ENCODE data around the gene BORCS5.
"Not testable (repeated sequence)": the region's sequence is repeated elsewhere in the genome, so short reads cannot be mapped to it uniquely, and the experiment has no call there.

The BORCS5 gene

GRCh38 chr12:12397184-12397583, 40.3 kb downstream of the BORCS5 start:
- DNase-seq: no peak

GRCh38 chr12:12398026-12398859, 41.4 kb downstream of the BORCS5 start:
- no peak for DNase-seq

GRCh38 chr12:12399161-12399560, 42.3 kb downstream of the BORCS5 start:
- no peak for DNase-seq

- no peak for DNase-seq
Measured at GRCh38 chr12:12399776-12400305, 43.0 kb downstream of the BORCS5 start.

GRCh38 chr12:12400793-12401192, 43.9 kb downstream of the BORCS5 start:
- no peak for DNase-seq

GRCh38 chr12:12403264-12404248, 46.7 kb downstream of the BORCS5 start:
- DNase-seq: no peak

GRCh38 chr12:12404297-12404696, 47.4 kb downstream of the BORCS5 start:
- DNase-seq: no peak

GRCh38 chr12:12405882-12406281, 49.0 kb downstream of the BORCS5 start:
- DNase-seq: no peak

- no peak for DNase-seq
Measured at GRCh38 chr12:12406762-12407161, 49.9 kb downstream of the BORCS5 start.

- DNase-seq: no peak
Measured at GRCh38 chr12:12408265-12408690, 51.4 kb downstream of the BORCS5 start.

GRCh38 chr12:12409337-12409736, 52.5 kb downstream of the BORCS5 start:
- not testable (repeated sequence) for DNase-seq

- DNase-seq: no peak
Measured at GRCh38 chr12:12415886-12416285, 59.0 kb downstream of the BORCS5 start.

GRCh38 chr12:12419165-12419564, 62.3 kb downstream of the BORCS5 start:
- DNase-seq: not testable (repeated sequence)

- no peak for DNase-seq
Measured at GRCh38 chr12:12423367-12423766, 66.5 kb downstream of the BORCS5 start.

- DNase-seq: no peak
Measured at GRCh38 chr12:12425001-12425400, 68.1 kb downstream of the BORCS5 start.

GRCh38 chr12:12425616-12426015, 68.7 kb downstream of the BORCS5 start:
- no peak for DNase-seq

- no peak for DNase-seq
Measured at GRCh38 chr12:12427568-12427967, 70.7 kb downstream of the BORCS5 start.

- DNase-seq: no peak
Measured at GRCh38 chr12:12428047-12428446, 71.2 kb downstream of the BORCS5 start.

GRCh38 chr12:12428961-12429657, 72.2 kb downstream of the BORCS5 start:
- no peak for DNase-seq

GRCh38 chr12:12432364-12432763, 75.5 kb downstream of the BORCS5 start:
- DNase-seq: no peak

- no peak for DNase-seq
Measured at GRCh38 chr12:12433203-12433731, 76.4 kb downstream of the BORCS5 start.

GRCh38 chr12:12436831-12437345, 80.0 kb downstream of the BORCS5 start:
- no peak for DNase-seq
